SKM-1 treated with dmso at 0.1 percent for 144 hours (cell line): ENCODE measurements around the gene CAP2.
"Not testable (repeated sequence)": the region's sequence is repeated elsewhere in the genome, so short reads cannot be mapped to it uniquely, and the experiment has no call there.

Experiments
- DNase-seq: peaks from one replicate; lab custom pipeline; 2025; ENCODE audit not compliant: unreplicated experiment; lab: John Stamatoyannopoulos, UW

The CAP2 gene

GRCh38 chr6:17439243-17439993, 46.0 kb downstream of the CAP2 start:
- no peak for DNase-seq

GRCh38 chr6:17440811-17441210, 47.4 kb downstream of the CAP2 start:
- DNase-seq: not testable (repeated sequence)

GRCh38 chr6:17442196-17442595, 48.8 kb downstream of the CAP2 start:
- no peak for DNase-seq

GRCh38 chr6:17446713-17447112, 53.3 kb downstream of the CAP2 start:
- no peak for DNase-seq

- DNase-seq: no peak
These were observed 54.8 kb downstream of the CAP2 start for GRCh38 chr6:17448165-17448564.

- no peak for DNase-seq
These were observed 57.0 kb downstream of the CAP2 start for GRCh38 chr6:17450397-17450796.

- no peak for DNase-seq
These were observed 57.4 kb downstream of the CAP2 start for GRCh38 chr6:17450832-17451231.

GRCh38 chr6:17452096-17452495, 58.7 kb downstream of the CAP2 start:
- no peak for DNase-seq

GRCh38 chr6:17454316-17455005, 61.1 kb downstream of the CAP2 start:
- no peak for DNase-seq

- no peak for DNase-seq
These were observed 62.5 kb downstream of the CAP2 start for GRCh38 chr6:17455919-17456318.

- no peak for DNase-seq
These were observed 63.3 kb downstream of the CAP2 start for GRCh38 chr6:17456711-17457110.

- no peak for DNase-seq
These were observed 64.0 kb downstream of the CAP2 start for GRCh38 chr6:17457405-17457804.

- DNase-seq: no peak
These were observed 64.6 kb downstream of the CAP2 start for GRCh38 chr6:17457956-17458355.

GRCh38 chr6:17458966-17459365, 65.6 kb downstream of the CAP2 start:
- DNase-seq: no peak

GRCh38 chr6:17460862-17461261, 67.5 kb downstream of the CAP2 start:
- DNase-seq: no peak

- no peak for DNase-seq
These were observed 72.8 kb downstream of the CAP2 start for GRCh38 chr6:17466147-17466546.

GRCh38 chr6:17466707-17467106, 73.3 kb downstream of the CAP2 start:
- no peak for DNase-seq

- DNase-seq: no peak
These were observed 75.8 kb downstream of the CAP2 start for GRCh38 chr6:17469006-17469832.

- DNase-seq: no peak
These were observed 77.0 kb downstream of the CAP2 start for GRCh38 chr6:17470202-17470937.

GRCh38 chr6:17470938-17471327, 77.5 kb downstream of the CAP2 start:
- DNase-seq: no peak

GRCh38 chr6:17472653-17473183, 79.3 kb downstream of the CAP2 start:
- DNase-seq: no peak
